Astrocyte of the cerebellum (primary cell): ENCODE measurements around the gene CCDC184.
"Not testable (repeated sequence)": the region's sequence is repeated elsewhere in the genome, so short reads cannot be mapped to it uniquely, and the experiment has no call there.

Experiments used
- DNase-seq: peaks from one replicate; pipeline ENCODE4 v3.0.0-alpha.2; 2011; ENCODE audit warnings: low read depth
- H3K4me3 ChIP-seq: 2 replicates; pipeline ENCODE4 v1.5.1; 2011; ENCODE audit warnings: mild to moderate bottlenecking, low read depth, low read length, moderate library complexity
- CTCF ChIP-seq: IDR thresholded peaks from 2 replicates; pipeline ENCODE4 v1.5.1; 2012; ENCODE audit warnings: low read length, low read depth, moderate library complexity, mild to moderate bottlenecking; ENCODE audit errors: missing control alignments
- in situ Hi-C: cut with HindIII; loops from 2 replicates; pipeline ENCODE4 v1.10.0; 2017; ENCODE audit warnings: low sequenced_read_pairs

The CCDC184 gene

DNA sequence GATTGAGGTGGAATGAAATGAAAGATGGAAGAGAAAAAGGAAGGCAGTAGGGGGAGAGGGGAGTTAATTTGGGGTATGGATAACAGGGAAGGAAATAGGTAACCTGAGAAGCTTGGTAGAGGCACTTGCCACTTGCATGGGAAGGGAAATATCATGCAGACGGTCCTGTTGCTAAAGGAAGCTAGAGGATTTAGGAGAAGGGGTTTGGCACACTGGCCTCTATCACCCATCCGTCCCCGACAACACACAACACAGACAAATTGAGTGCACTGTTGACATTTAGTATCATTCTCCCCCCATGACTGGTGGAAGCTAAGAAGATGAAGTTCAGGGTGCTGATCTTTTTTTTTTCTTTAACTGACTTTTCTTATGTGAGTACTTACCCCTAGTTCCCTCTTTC lies 17.6 kb downstream of the CCDC184 start:
- in situ Hi-C loops: no loop called here
- no peak for DNase-seq
- TF ChIP-seq CTCF: no peak

GRCh38 chr12:48201516-48201915 lies 18.1 kb downstream of the CCDC184 start:
- TF ChIP-seq CTCF: no peak
- in situ Hi-C loops: no loop called here
- no peak overlapping the region for H3K4me3 ChIP-seq
- DNase-seq: no peak

More for the DNA sequence above, 17.6 kb downstream of the CCDC184 start:
- H3K4me3 ChIP-seq: no peak overlapping the region

- in situ Hi-C loops: no loop called here
- no peak overlapping the region for H3K4me3 ChIP-seq
- TF ChIP-seq CTCF: no peak
- DNase-seq: no peak
Measured at GRCh38 chr12:48202766-48203165, 19.3 kb downstream of the CCDC184 start.

DNA sequence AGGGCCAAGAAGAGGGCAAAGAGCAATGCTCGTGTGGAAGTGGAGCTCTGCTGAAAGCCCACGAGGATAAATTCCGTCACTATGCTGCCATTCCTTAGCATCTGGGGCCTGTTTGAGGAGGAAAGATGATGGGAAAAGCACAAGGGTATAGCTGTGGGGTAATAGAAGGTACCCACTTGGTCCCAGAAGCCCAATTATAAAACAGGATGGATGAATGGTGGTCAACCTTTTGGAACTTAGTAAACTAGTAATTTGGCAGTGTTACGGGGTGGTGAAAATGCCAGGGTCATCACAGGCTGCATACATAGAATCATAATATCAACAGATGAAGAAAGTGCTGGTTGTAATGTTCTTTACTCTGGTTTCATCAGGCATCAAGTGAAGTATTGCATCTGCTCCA lies 19.7 kb downstream of the CCDC184 start, which contains the start of gene OR10AD1:
TSS of gene OR10AD1 (minus strand) at position 101 of the 400 bp plus-strand sequence. CDS start at position 101, 0 bp downstream.
- TF ChIP-seq CTCF: no peak
- no peak for DNase-seq
- H3K4me3 ChIP-seq: no peak within 1 kb of the TSS
- in situ Hi-C loops: no loop called here

GRCh38 chr12:48209495-48209894 lies 26.1 kb downstream of the CCDC184 start:
- in situ Hi-C loops, H3K4me3 ChIP-seq, DNase-seq: not testable (repeated sequence)

- no peak for DNase-seq
- no peak overlapping the region for H3K4me3 ChIP-seq
- TF ChIP-seq CTCF: no peak
- in situ Hi-C loops: no loop called here
Measured at GRCh38 chr12:48216785-48217184, 33.3 kb downstream of the CCDC184 start.

GRCh38 chr12:48219631-48220030 lies 36.2 kb downstream of the CCDC184 start:
- TF ChIP-seq CTCF: no peak
- in situ Hi-C loops: no loop called here
- DNase-seq: no peak
- no peak overlapping the region for H3K4me3 ChIP-seq
